ENCODE results near the gene NFASC.

NFASC gene

DNA sequence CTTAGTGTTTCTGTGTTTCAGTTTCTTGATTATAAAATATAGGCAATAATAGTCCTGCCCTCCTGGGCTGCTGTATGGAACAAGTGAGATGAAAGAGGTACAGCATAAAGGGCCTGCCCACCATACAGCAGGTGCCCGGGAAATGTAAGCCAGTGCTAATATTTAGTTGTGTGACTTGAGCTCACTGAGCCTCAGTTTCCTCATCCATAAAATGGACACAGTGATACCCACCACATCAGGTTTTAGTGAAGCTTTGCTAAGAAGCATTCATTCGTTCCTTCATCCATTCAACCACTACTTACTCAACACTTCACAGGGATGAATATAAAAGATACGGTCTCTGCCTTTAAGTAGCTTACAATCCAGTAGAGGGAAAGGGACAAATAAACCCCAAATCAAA lies 192.2 kb downstream of the NFASC start:
- no peak for DNase-seq (ENCODE audit: low spot score)

DNA sequence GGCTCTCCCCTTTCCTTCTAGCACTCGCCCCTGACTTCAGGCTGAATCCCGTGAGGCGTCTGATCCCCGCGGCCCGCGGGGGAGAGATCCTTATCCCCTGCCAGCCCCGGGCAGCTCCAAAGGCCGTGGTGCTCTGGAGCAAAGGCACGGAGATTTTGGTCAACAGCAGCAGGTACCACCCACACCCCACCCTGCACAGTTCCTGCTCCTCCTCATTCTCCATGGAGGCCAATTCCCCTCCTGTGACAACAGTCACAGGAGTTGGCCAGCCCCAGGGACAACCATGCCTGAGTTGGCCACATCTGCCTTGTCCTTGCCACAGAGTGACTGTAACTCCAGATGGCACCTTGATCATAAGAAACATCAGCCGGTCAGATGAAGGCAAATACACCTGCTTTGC lies 193.6 kb downstream of the NFASC start:
- DNase-seq (ENCODE audit: low spot score): no peak

DNA sequence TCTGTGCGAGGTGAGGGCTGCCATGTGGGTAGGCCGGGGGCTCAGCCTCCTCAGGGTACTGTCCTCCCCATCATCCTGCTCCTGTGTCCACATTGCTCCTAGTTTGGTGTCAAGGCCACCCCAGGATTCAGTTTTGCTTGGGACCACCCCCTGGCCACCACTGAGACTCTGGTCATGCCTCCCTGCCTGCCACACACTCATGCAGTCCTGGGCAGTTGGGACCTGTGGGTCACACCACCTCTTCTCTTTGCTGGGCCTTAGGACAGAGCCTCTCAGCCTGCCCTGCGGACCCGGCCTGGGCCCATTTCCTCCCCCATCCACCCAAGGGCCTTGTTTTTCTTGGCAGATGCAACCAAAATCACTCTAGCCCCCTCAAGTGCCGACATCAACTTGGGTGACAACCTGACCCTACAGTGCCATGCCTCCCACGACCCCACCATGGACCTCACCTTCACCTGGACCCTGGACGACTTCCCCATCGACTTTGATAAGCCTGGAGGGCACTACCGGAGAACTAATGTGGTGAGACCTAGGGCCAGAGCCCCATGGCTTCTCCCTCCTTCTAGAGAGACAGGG lies 194.2 kb downstream of the NFASC start:
- no peak for DNase-seq (ENCODE audit: low spot score)

DNA sequence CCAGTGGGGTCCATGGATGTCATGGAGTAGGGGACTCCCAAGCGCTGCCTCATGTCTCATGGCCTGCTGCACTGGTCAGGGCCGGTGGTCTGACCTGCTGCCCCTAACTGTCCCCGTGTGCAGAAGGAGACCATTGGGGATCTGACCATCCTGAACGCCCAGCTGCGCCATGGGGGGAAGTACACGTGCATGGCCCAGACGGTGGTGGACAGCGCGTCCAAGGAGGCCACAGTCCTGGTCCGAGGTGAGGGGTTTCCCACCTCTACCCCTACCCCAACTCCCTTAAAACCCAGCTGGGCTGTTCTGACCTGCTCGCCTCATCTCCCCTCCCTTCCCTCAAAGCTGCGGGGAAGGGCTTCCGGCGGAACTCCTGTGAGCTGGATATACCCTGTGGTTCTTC lies 195.0 kb downstream of the NFASC start:
- DNase-seq (ENCODE audit: low spot score): no peak

DNA sequence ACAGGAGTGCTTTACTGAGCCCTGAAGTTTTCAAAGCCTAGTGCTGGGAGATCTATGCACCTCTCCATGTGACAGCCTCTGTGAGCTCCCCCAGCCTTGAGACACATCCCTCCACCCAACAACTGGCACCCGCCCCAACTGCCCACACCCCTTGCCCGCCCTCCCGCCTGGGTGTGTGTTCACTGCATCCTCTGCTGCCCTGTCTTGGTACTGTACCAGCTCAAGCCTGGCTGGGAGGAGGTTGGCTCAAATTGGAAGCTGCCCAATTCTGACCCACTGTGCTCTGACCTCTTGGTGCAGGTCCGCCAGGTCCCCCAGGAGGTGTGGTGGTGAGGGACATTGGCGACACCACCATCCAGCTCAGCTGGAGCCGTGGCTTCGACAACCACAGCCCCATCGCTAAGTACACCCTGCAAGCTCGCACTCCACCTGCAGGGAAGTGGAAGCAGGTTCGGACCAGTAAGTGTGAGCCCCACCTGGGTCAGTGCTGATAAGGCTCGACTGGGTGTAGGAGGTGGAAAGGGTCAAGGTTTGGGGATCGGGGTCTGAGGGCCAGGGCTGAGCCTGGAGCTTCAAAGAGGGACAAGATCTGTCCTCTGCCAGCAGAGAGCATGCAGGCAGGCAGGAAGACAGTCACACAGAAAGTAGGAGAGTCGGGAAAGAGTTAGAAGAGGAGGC lies 195.6 kb downstream of the NFASC start:
- no peak for DNase-seq (ENCODE audit: low spot score)

DNA sequence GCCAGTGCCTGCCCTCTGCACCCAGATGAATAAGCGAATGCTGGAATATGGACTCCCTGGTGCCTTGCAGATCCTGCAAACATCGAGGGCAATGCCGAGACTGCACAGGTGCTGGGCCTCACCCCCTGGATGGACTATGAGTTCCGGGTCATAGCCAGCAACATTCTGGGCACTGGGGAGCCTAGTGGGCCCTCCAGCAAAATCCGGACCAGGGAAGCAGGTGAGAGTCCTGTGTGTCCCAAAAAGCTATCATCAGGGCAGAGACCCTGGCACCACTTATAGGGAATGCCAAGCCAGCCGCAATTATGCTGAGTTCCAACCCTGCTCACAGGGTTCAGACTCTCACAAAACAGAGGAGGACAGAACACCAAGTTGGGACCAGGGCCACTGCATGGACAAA lies 196.4 kb downstream of the NFASC start:
- DNase-seq (ENCODE audit: low spot score): no peak

DNA sequence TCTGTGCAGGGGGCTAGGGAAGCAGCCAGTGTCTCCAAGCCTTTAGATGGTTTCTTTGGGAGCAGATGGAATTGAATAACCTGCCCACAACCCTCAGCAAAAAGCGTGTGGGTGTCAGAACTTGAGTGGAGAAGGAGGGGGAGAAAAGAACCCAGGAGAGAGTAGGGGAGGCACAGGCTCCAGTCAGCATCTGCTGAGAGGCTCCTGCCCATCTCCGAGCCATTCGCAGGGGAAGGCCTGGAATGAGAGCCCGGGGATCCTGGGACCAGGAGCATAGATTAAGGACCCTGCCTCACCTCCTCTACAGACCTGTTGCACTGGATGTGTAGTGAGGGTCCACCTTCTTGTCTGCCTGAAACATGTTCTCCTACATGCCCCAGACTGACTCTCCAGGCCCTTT lies 197.3 kb downstream of the NFASC start:
- no peak for DNase-seq (ENCODE audit: low spot score)

DNA sequence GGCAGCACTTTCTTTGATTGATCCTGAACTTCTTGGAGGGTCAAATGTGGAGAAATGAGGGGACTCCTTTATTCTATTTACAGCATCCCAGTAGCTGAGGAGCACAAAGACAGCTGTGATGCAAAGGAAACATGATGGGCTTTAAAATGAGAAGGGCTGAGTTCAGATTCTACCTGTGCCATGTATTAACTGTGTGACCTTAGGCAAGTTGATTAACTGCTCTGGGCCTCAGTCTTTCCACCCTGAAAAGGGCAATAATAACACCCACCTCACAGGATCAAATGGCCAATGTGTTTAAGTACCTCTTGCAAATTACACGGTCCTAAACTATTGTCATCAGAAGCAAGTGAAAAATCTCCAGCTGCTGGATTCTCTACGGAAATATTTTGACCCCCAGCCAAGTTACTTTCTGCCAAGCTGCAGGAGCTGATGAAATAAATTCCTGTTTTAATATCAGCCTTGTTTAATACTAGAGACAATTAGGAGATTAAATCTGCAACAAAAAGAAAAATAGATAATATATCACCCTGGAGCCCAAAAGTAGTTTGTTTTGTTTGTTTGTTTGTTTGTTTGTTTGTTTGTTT lies 197.9 kb downstream of the NFASC start:
- DNase-seq (ENCODE audit: low spot score): no peak

DNA sequence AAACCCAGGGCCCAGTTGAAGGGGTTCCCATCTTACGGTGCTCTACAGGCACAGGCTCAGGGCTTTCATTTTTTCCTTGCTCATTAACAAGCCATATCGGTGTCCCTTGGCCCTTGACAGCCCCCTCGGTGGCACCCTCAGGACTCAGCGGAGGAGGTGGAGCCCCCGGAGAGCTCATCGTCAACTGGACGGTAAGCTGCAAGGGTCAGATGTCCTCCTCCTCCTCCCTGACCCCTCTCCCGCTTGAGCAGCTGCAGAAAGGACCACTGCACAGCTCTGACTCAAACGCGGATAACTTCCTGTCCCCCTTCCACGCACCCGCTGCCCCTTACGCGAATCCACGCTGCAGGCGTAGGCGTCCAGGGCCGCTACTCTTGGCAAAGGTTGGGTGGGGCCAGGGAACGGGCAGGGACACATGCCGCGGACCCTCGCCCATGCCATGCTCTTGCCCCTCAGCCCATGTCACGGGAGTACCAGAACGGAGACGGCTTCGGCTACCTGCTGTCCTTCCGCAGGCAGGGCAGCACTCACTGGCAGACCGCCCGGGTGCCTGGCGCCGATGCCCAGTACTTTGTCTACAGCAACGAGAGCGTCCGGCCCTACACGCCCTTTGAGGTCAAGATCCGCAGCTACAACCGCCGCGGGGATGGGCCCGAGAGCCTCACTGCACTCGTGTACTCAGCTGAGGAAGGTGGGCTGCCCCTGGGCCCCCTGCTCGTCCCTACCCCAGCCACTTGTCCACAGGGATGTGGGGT lies 198.9 kb downstream of the NFASC start:
- no peak for DNase-seq (ENCODE audit: low spot score)

DNA sequence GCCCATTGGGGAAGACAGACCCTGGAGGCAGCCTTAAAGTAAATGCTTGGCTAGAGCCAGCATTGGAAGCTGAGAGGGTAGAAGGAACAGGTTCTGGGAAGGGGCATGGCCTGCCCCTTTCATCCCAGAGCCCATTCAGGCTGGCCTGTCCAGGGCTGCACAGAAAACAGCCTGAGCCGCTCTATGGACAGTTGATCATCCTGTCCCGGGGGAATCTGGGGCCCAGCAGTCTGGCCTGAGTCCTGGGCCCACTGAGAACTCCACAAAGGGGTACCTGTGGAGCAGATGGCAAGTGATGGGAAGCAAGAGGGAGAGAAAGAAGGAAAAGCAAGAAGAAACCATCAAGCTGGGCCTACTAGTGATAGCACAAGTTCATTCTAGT lies 200.4 kb downstream of the NFASC start:
- no peak for DNase-seq (ENCODE audit: low spot score)

DNA sequence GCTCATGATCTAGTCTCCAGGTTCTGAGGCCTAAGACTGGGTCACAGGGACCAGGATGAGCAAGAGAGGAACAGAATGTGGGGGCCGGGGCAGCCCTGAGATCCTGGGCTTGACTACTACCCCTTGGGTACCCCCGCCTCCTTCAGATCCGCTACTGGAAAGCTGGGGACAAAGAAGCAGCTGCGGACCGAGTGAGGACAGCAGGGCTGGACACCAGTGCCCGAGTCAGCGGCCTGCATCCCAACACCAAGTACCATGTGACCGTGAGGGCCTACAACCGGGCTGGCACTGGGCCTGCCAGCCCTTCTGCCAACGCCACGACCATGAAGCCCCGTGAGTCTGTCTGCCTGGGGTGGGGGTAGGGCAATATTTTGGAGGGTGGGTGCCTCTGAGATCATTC lies 201.1 kb downstream of the NFASC start:
- DNase-seq (ENCODE audit: low spot score): no peak

DNA sequence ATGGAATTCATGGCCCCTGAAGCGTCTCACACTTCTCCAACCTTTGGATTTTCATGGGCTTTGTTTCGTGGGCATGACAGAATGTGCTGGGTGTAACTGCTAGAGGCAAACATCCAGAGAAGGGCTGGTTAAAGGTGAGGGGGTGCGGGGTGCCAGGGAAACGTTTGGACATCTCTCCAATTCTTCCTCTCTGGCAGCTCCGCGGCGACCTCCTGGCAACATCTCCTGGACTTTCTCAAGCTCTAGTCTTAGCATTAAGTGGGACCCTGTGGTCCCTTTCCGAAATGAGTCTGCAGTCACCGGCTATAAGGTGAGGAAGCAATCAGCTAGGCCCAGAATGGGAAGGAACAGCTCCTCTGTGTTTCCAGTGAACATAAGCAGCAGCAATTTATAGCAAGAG lies 201.6 kb downstream of the NFASC start:
- no peak for DNase-seq (ENCODE audit: low spot score)

All from HuH-7 (cell line).